GM21619 (cell line): ENCODE data around the gene GSG1L.
"Not testable (repeated sequence)": the region's sequence is repeated elsewhere in the genome, so short reads cannot be mapped to it uniquely, and the experiment has no call there.

Experiments used
- ATAC-seq: cut with Tn5 transposase; IDR thresholded peaks from one replicate; pipeline ENCODE4 v1.9.1; 2021; ENCODE audit not compliant: unreplicated experiment

Gene GSG1L

DNA sequence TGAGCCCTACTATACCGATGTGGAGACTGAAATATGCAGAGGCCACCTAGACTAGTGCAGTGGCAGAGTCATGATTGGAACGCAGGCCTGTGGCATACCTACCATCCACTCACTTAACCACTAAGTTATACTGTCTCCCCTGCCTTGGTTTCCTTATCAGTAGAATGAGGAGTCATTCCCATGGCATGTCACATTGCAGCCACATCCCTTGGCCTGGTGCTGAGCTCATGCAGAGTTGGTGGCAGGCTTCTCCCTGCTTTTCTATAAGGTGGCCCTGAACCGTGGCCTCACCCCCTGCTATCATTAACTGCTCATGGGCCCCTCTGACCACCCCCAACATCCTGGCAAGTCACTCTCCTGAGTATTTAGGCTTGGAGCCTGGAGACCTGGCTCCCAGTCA is 301.1 kb downstream of the GSG1L start:
- ATAC-seq, result no peak

DNA sequence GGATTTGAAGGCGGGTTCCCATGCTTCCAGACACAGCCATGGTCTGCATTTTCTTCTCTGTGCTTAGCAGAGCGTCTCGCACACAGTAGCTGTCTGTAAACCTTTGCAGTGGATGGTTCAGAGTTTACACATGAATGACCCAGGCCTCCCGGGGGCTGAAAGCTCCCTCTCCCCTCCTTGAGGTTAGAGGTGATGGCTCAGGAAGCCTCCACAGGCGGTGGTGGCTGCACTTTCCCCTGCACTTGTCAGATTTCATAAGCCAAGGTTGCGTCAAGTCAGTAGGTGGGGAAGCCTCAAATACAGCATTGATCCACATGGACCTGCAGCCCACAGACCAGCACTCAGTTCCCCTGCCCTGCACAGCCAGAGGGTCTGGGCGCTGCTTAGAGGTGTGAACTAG is 301.7 kb downstream of the GSG1L start:
- ATAC-seq, result no peak

DNA sequence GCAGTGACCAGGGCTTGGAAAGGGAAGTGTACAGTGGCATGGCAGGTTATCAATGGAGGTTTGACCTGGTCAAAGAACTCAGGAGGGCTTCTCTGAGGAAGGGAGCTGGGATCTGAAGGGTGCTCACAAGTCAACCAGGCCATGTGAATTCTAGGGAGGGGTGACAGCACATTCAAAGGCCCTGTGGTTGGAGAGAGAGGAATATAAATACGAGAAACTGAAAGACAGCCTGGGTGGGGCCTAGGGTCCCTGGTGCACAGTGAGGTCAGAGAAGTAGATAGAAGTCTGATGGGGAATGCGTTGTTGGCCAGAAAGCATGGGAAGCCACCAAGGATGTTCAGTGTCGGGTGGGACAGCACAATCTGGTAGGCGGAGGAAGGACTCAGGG is 302.7 kb downstream of the GSG1L start:
- no peak for ATAC-seq

DNA sequence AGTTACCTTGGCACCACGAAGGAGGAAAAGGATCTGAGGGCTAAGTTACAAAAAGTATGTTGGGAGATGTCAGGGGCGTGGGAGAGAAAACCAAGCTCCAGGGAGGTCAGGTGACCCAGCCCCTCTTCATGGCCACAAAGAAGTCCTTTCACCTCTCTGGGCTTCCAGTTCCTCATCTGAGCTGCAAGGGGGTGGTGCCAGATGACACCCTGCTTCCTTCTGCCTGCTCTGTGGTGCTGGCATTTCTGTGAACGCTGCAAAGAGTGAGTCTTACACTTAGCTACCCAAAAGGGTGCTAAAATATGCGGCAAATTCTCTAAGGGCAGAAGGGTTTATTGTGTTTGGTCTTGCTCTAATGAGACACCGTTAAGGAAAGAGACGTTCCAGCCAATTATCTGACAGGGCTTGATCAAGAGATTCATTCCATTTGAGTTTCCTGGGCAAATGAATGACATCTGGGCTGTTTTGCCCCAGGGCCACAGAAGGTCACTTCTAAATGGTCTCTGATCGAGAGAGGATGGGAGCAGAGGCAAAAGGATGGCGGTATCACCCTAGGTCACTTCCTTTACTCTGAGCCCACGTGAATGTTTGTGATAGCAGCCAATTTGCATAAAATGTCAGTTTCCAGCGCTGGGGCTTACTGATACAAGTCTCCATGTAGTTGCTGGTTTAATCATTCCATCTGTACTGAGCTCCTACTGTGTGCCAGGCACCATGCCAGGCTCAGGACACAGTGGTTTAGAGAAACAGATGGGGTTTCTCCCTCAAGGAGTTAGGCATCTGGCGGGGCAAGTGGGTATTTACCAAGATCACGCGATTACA is 303.3 kb downstream of the GSG1L start:
- no peak for ATAC-seq

DNA sequence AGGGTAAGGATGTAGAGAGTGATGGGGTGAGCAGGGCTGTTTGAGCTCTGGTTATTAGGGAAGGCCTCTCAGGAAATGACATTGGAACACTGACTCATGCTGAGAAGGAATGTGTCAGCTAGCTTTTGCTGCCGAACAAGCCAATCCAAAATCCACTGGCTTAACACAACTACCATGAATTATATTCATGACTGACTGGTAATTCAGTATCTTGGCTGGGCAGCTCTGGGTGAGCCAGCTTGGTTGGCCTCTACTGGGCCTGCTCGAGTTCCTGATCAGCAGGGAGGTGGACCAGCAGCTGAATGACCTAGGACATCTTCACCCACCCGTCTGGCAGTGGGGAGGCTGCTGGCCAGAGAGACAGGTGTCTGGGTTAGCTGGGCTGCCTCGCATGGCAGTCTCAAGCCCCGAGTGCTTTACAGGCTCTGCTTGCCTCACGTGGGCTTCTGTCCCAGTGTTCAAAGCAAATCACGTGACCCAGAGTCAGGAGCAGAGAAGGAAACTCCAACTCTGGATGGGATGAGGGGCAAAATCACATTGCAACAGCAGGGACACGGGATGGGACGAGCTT is 304.1 kb downstream of the GSG1L start:
- ATAC-seq, result no peak

DNA sequence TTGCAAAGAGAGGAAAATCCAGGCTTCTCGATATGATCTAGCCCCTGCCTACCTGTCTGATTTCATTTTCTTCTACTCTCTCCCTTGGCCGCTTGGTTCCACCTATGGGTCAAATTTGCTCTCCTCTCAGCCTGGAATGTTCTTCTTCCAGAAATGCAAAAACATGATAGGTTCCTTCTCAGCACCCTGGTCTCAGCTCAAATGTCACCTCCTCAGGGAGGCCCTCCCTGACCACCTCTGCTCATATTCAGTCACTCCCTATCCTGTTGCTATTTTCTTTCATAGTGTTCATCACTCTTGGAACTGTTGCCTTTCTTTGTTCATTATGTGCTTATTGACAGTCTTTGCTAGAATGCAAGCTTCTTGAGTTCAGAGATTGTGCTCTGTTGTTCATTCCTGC is 305.0 kb downstream of the GSG1L start:
- ATAC-seq, result no peak

DNA sequence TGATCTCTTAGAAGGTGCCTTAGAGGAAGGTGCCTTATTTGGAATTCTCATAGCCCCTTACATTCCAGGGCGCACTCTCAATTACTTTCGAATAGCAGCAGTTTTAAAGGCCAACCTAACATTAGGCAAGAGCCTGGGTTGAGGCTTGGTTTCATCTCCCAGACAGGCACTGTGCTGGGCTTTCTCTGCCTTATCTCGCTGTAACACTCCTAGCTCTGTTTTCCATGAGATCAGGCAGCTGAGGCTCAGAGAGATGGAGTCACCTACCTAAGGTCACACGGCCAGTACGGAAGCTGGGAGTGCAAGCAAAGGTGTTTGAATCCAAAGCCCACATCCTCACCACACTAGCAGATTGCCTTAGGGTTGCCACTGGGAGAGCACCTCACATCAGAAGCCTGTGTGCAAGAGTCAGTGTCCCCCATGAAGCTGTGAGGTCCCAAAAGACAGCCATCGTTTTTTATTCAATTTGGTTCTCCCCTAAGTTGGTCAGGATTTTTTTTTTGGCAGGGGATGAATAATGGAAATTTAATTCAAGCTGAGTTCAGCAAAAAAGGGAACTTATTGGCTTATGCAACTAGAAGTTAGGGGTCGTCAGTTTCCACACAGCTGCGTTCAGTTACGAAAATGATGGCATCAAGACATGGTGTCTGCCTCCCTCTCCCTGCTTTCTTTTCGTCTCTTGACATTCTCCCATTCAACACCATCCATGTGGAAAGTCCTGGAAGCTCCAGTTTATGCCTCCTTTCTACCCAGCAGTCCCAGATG is 307.1 kb downstream of the GSG1L start:
- no peak for ATAC-seq

DNA sequence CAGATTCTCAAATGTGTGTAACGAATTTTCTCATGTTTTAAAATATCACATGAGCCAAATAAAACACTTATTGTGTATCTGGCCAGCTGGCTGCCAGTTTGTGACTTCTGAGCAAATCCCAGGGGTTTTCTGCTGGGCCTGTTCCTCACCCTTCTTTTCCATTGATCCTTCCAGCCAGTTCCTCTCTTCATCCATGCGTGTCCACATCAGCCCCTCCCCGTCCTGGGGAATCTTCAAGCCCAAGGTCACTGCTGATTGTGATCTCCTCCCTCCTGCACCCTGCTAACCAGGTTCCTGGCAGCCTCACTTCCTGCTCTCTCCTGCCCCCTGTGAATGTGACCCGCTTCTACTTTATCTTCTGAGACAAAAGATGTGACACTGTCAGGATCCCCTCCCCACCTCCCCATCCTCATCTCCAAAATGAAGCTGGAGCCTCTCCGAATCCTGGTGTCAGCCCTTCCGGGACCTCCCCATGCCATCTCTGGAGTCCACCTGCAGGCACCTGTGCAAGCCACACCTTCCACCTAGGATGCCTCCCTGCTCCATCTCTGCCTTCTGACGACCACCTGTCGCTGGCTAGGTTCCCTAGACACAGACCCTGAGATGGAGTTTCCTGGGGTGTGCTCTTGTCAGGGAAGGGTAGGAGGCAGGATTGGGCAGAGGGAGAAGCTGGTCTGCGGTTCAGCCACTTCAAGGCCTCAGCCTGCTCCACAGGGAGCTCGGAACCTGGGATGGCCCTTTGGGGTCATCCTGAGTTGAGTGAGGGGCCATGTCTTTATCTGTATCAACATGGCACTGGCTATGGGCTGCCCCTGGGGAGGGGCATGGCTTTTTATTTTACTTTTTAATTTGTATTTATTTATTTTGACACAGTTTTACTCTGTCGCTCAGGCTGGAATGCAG is 308.5 kb downstream of the GSG1L start:
- no peak for ATAC-seq

DNA sequence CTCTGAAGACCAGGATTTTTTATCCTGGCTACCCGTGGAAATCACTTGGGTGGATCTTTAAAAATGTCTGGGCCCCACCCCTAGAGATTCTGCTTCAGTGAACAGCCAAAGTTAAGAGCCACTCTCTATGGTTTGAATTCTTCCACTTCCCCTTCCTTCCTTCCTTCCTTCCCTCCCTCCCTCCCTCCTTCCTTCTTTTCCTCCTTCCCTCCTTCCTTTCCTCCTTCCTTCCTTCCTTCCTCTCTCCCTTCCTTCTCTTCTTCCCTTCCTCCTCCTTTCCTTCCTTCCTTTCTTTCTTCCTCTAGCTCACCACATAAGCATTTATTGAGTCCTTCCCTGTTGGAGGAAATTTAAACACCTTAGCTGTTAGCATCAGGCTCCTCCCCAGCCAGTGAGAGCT is 310.0 kb downstream of the GSG1L start:
- no peak for ATAC-seq

DNA sequence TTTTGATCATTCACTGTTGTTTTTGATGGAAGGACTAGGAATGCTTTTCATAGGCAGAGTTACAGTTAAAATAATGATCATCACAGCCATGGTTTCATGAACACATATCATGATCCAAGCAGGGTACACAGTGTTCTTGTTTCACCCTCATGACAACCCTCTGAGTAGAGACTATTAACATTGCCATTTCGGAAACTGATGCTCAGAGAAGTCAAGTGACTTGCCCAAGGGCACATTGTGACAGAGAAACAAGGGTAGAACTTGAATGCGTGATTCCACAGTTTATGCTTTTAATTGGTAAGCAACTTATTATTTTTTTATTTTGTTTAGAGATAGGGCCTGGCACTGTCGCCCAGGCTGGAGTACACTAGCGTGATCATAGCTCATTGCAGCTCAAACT is 311.3 kb downstream of the GSG1L start:
- ATAC-seq, result no peak

DNA sequence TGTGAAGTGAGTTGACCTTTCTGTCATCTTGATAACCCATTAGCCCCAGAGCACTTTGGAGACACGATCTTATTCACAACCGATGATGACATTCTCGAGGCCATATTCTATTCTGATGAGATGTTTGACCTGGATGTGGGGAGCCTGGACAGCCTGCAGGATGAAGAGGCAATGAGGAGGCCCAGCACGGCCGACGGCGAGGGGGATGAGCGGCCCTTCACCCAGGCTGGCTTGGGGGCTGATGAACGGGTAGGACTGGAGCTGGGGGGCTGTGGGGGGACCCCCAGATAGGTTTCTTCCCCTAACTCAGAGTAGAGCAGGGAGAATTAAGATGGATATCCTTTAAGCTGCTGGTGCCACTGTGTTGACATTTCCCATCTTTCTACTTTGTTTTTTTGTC is 311.8 kb downstream of the GSG1L start:
- ATAC-seq, result no peak

DNA sequence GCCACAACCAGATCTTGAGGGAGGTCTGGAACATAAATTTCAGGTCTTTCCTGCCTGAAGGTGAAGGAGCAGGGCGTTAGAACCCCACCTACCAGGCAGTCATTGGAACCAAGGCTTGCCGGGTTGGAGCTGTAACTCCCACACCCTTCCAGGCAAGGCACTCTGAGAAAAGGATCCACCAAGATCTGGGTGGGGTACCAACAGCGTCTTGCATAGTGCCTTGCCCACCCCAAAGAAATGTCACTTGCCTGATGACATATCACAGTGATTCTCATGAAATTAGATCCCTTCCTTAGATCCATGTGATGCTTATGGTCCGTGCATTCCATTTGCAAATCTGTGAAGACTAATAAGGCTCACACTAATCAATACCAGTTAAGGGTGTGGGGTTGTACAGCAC is 312.3 kb downstream of the GSG1L start:
- no peak for ATAC-seq

DNA sequence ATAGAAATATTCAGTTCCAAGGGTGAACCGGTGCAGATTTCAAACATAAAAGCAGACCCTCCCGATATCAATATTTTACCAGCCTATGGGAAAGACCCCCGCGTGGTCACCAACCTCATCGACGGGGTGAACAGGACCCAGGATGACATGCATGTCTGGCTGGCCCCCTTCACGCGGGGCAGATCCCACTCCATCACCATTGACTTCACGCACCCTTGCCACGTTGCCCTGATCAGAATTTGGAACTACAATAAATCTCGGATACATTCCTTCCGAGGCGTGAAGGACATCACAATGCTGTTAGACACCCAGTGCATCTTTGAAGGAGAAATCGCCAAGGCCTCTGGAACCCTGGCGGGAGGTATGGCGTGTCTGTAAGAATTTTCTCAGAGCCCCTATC is 313.6 kb downstream of the GSG1L start:
- ATAC-seq, result no peak

DNA sequence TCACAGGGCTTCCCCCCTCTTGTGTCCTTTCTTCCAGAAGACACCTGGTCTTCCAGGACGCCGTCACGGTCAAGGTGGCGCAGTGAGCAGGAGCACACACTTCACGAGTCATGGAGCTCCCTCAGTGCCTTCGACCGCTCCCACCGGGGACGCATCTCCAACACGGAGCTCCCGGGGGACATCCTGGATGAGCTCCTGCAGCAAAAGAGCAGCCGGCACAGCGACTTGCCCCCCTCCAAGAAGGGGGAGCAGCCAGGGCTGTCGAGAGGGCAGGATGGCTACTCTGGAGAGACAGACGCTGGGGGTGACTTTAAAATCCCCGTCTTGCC is 314.0 kb downstream of the GSG1L start:
- no peak for ATAC-seq

DNA sequence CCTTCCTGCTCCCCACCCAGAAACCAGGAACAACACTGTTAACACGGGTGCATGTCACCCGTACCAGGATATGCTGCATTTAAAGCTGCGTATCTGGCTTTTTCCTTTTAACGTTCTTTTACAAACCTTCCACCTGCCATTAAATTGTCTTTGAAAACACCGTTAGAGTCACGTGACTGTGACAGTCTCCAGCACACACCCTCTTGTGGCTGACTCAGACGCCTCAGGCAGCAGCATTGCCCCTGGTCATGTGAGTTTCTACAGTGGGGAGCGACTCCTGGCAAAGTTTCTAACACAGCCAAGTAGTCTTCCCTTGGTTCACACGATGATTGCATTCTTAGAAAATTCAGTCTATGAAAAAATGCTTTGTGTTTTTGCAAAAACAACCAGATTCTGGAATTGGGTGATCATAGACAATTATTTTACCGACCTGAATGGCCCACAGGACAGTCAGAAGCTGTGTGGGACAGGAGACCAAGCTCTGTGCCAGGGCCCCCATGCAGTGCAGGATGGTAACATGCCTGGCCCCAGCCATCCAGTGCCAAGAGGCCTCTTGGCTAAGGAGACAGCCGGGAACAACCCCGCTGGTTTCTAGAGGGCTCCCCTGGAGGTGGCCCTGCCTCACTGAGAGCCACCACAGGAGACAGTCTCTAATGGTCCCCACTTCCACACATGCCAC is 314.5 kb downstream of the GSG1L start:
- ATAC-seq, result no peak

DNA sequence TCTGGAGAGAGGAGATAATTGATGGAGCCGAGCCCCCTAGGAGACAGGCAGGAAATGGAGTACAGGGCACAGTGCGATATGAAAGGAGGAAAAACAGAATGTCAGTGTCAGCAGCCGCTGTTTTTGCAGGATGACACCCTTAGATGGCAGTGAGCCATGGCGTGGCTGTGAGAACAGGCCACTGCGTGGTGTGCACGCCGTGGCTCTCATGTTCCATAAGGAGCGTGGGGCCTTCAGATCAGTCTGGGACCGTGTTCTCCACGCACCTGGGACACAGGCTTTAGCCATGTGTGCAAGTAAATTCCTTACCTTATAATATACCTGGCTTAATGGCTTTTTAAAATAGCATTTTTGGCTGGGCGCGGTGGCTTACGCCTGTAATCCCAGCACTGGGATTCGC is 315.6 kb downstream of the GSG1L start:
- ATAC-seq, result no peak

DNA sequence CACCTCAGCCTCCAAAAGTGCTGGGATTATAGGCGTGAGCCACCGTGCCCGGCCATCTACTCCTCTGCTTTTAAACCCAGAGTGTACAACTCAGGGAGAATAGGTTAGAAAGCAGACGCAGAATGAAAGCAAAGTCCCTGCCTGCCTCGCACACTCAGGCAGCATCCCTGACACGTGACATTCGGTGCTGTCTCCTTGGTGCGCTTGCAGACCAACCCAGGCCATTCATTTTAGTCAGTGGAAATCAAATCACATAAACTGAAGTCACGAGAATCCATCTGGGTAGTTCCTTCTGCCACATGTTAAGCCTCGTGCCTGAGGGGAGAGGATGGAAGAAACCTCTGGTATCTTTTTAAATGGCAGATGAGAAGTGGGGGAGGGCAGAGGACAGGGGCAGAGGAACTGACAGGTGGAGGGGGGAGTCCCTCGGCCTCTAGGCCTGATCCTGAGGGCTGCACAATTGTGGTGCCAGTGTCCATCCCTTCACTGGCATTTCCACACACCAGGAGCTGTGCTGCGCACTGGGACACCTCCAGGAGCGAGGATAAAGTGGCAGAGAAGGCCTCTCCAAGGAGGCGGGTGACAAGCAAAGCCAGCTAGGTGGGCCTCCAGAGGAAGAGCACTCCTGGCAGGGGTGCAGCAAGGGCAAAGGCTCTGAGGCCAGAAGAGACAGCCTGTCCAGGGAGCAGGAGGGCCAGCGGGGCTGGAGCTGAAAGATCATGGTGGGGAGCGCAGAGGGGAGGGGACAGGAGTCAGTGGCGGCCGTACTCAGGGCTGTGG is 317.2 kb downstream of the GSG1L start:
- ATAC-seq, result no peak

DNA sequence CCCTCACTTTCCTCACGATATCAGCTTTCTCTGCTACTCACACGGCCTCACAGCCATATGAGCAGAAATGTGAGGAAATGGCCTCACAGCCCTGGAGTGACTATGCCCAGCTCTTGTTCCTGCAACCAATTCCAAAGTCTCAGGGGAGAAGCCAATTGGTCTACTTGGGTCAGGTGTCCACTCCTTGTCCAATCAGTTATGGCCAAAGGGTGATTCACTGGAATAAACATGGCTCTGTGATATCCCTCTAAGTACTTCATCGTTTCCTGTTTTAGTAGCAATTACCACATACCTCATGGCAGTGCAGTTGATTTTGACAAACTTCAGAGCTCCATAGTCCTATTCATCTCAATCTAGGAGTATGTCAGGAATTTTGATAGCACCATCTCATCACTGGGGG is 318.2 kb downstream of the GSG1L start:
- no peak for ATAC-seq

DNA sequence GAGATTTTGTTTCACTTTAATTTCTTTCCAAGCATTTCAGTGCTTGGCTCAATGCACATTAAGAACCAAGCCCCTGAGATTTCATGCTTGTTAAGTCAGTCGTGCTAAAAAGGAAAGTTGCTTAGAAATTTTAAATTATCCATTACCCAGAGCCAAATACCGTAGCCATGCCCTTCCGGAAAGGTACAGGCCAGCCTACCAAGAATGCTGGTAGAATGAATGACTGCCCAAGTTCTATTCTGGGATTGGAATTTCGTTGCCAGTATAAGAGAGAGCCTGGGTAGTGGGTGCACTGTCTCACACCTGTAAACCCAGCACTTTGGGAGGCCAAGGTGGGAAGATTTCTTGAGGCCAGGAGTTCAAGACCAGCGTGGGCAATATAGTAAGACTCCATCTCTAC is 319.6 kb downstream of the GSG1L start:
- ATAC-seq, result no peak

DNA sequence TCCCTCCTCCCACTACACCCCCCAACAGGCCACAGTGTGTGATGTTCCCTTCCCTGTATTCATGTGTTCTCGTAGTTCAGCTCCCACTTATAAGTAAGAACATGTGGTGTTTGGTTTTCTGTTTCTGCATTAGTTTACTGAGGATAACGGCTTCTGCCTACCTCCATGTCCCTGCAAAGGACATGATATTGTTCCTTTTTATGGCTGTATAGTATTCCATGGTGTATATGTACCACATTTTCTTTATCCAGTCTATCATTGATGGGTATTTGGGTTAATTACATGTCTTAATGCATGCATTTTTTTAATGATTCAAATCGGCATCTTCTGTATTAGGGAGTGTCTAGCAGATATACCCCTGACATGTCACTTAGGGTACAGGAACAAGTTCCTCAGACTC is 320.5 kb downstream of the GSG1L start:
- not testable (repeated sequence) for ATAC-seq
